NCI-H2227 (cell line): ENCODE data around the gene TCHH.

Experiments
- DNase-seq: peaks from one replicate; lab custom pipeline; 2025; ENCODE audit not compliant: unreplicated experiment; lab: John Stamatoyannopoulos, UW

TCHH gene

DNA sequence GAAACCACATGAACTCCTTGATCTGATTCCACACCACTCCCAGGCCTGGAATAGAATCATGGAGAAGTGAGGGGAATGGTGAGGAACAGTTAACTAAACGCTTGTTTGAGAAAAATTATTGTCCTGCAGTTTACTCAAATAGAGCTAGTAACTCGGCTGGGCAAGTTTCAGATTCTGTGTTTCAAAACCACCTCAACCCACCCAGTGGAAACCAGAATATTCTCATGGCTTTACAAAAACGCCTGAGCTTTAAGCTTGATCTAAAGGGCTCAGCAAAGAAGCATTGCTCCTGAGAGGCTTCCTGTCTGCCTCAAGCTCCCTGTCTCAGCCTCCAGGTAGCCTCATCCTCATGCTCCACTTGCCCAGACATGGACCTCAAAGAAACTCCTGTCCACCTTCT, 42.9 kb downstream of the TCHH start:
- DNase-seq: no peak

DNA sequence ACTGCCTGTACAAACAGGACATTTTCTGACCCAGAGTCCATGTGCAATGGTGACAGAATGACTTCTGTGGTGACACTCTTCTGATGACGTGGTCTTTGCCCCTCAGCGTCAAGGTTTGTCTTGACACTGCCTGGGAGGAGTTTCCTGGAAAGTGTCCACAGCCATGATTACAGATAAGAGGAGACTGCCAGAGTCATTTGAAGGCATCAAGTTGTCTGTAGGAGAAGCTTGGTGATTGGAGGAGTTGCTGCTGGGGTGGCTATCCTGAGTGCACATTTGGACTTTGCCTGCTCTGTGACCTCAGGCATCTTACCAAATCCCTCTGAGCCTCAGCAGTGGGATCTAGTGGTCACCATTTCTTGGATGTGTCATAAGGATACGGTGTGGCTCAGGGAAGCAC, 44.1 kb downstream of the TCHH start:
- no peak for DNase-seq

DNA sequence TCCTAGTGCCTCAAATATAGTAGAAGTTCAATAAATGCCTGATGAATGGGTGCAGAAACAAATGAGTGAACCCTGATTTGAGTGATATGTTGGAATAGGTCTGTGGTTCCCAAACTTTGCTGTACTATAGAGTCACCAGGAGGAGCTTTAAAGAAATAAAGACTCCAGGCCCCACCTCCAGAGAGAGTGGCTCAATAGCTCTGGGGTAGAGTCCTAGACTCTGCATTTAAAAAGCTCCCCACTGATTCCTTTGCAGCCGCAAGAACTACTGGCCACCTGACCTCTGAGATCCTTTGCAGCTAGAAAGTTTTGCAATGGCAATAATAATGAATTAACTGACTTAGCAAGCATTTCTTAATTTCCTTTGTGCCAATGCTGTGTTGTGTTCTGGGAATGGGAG, 47.3 kb downstream of the TCHH start:
- no peak for DNase-seq

DNA sequence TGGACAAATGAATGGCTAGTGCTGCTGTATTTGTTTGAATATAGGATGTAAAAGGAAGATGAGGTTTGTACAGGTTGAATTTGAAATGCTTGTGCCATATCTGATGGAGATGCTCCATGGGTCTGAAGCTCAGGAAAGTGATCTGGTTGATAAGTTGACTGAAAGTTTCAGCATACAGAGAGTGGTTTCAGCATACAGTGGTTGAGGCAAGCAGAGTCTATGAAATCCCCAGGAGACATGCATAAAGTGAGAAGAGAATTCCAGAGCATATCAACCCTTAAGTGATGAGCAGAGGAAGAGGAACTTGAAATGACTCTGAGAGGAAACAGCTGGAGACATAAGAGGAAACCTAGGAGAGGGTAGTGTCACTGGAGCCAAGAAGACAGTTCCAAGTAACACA, 48.1 kb downstream of the TCHH start:
- DNase-seq: no peak

DNA sequence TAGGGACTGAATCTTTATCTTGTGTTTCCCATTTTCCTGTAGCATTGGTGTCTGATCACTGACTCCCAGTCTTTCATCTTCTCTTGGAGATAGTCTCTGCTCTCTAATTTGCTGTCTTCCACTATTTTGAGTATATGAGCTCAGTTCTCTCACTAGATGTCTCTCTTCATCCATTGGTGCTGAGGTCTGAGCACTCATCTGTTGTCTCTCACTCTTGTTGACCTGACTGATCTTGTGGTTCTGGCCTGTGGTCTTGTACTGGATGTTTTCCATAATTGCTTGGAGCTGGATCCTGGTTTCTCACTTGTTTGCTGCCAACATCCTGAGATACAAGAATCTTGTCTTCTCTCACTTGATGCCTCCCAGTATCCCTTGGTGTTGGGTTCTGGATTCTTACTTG, 53.3 kb downstream of the TCHH start:
- no peak for DNase-seq
